IPS-15b (cell line): Measurements from ENCODE around the gene MAP3K13.
"Not testable (repeated sequence)": the region's sequence is repeated elsewhere in the genome, so short reads cannot be mapped to it uniquely, and the experiment has no call there.

Experiments
- H3K27me3 ChIP-seq: one replicate; pipeline ENCODE4 v1.6.1; 2013; ENCODE audit warnings: low read length; ENCODE audit not compliant: control insufficient read depth, insufficient read depth
- H3K36me3 ChIP-seq: one replicate; pipeline ENCODE4 v1.6.1; 2013; ENCODE audit warnings: low read length; ENCODE audit not compliant: control insufficient read depth, insufficient read depth
- H3K4me1 ChIP-seq: one replicate; pipeline ENCODE4 v1.6.1; 2013; ENCODE audit warnings: mild to moderate bottlenecking, low read length; ENCODE audit not compliant: control insufficient read depth, insufficient read depth
- H3K4me3 ChIP-seq: one replicate; pipeline ENCODE4 v1.5.1; 2013; ENCODE audit warnings: low read depth, low read length
- H3K9ac ChIP-seq: one replicate; pipeline ENCODE4 v1.6.1; 2013; ENCODE audit warnings: low read depth, mild to moderate bottlenecking, low read length
- H3K9me3 ChIP-seq: one replicate; pipeline ENCODE4 v1.6.1; 2013; ENCODE audit warnings: mild to moderate bottlenecking, low read length; ENCODE audit not compliant: control insufficient read depth, insufficient read depth

Gene MAP3K13

GRCh38 chr3:185403002-185403401 is 40.1 kb downstream of the MAP3K13 start:
- no peak overlapping the region for H3K4me3 ChIP-seq
- no peaks in the 10 kb centered on the region for H3K4me1 ChIP-seq
- no peaks in the 10 kb centered on the region for H3K9me3 ChIP-seq
- no peaks in the 10 kb centered on the region for H3K36me3 ChIP-seq
- no peaks in the 10 kb centered on the region for H3K27me3 ChIP-seq
- H3K9ac ChIP-seq, result no peak overlapping the region

DNA sequence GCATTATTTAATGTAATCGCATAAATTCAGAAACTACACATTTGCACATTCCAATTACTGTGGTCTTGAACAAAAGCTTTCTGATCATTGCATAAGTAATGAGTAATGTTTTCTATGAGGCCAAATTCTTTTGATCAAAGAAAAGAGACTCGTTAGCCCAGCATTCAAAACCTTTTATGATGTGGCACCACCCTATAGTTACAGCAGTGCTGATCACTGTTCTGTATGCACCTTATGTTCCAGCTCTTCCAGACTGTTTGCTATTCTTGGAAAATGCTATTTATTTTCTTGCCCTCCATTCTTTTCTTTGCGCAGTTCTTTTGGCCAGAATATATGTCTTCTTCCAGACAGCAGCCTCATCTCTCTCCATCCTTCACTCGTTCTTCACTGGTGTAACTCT is 42.3 kb downstream of the MAP3K13 start:
- Histone ChIP-seq H3K36me3 (no peaks in the 10 kb centered on the region), H3K9ac (no peak overlapping the region), H3K27me3 (no peaks in the 10 kb centered on the region), H3K4me1 (no peaks in the 10 kb centered on the region), H3K4me3 (no peak overlapping the region), H3K9me3 (no peaks in the 10 kb centered on the region)

DNA sequence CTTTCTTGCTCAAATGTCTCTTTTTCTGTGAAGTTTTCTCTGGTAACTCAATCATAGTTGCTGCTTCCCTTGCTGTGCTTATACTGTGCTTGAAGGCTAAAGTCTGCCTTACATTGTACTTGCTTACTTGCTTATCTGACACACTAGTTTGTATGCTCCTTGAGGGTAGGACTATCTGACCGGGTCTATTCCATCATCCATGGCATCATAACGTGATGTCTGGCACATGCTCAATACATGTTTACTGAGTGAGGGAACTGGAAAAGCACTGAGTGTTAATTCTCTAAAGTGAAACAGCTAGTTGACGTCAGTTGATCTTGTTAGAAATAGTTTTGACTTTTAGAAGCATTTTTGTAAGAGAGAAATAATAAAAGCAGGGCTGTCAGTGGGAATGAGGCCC is 42.7 kb downstream of the MAP3K13 start:
- Histone ChIP-seq H3K27me3 (no peaks in the 10 kb centered on the region), H3K4me1 (no peaks in the 10 kb centered on the region), H3K9me3 (no peaks in the 10 kb centered on the region), H3K4me3 (no peak overlapping the region), H3K9ac (no peak overlapping the region), H3K36me3 (no peaks in the 10 kb centered on the region)

DNA sequence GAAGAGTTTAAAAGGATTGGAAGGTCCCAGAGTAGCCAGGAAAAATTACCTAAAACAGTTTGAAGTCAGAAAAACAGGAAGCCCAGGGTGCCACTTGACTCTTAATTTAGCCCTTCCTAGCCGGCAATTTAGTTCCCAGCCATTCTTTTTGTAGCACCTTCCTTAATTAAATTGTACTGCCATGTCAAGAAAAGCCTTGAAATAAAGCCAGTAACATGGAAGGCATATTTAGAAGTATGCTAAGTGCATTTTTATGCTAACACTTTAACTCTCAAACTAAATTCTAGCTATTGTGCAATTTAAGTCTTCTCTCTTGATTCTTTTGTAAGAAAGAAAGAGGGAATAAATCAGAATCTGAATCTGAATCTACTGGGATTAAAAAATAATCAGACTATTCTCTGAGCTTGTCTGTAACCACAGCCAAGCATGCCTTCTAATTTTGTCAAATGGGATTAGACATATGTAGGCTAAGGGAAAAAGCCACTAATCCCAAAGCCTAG is 43.2 kb downstream of the MAP3K13 start:
- no peaks in the 10 kb centered on the region for H3K4me1 ChIP-seq
- no peaks in the 10 kb centered on the region for H3K27me3 ChIP-seq
- no peak overlapping the region for H3K9ac ChIP-seq
- no peaks in the 10 kb centered on the region for H3K9me3 ChIP-seq
- no peak overlapping the region for H3K4me3 ChIP-seq
- H3K36me3 ChIP-seq, result no peaks in the 10 kb centered on the region

DNA sequence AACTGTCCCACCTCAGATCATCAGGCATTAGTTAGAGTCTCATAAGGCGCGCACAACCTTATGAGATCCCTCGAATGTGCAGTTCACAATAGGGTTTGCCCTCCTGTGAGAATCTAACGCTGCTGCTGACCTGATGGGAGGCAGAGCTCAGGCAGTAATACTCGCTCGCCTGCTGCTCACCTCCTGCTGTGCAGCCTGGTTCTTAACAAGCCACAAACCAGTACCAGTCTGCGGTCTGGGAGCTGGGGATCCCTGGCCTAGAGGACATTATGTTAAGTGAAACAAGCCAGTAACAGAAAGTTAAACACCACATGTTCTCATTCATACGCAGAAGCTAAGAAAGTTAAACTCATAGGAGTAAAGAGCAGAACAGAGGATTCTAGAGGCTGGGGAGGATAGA is 47.0 kb downstream of the MAP3K13 start:
- H3K9ac ChIP-seq, result no peak overlapping the region
- no peak overlapping the region for H3K4me3 ChIP-seq
- H3K27me3 ChIP-seq, result no peaks in the 10 kb centered on the region
- no peaks in the 10 kb centered on the region for H3K36me3 ChIP-seq
- H3K9me3 ChIP-seq, result no peaks in the 10 kb centered on the region
- H3K4me1 ChIP-seq, result no peaks in the 10 kb centered on the region

DNA sequence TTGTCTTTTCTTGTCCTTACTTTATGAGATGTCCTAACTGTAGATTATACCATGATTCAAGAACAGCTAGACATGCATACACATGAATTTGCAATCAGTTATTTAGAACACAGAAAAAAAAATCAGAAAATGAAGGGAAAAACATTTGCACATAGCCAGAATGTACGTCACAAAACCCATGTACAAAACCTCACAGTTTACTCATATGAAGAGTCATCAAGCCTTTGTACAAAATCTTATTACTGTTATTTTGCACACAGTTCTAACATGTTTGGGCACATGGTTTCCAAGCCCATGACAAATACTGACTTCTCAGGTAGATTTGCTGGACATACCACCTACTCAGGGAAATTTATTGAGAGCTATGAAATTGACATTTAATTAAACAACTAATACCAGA is 48.2 kb downstream of the MAP3K13 start:
- Histone ChIP-seq H3K9ac (no peak overlapping the region), H3K36me3 (no peaks in the 10 kb centered on the region), H3K9me3 (no peaks in the 10 kb centered on the region), H3K4me1 (no peaks in the 10 kb centered on the region), H3K27me3 (no peaks in the 10 kb centered on the region), H3K4me3 (no peak overlapping the region)

- Histone ChIP-seq H3K9me3 (no peaks in the 10 kb centered on the region), H3K27me3 (no peaks in the 10 kb centered on the region), H3K36me3 (no peaks in the 10 kb centered on the region), H3K4me1 (no peaks in the 10 kb centered on the region), H3K4me3 (no peak overlapping the region), H3K9ac (no peak overlapping the region)
These were observed 53.6 kb downstream of the MAP3K13 start for GRCh38 chr3:185416513-185416912.

DNA sequence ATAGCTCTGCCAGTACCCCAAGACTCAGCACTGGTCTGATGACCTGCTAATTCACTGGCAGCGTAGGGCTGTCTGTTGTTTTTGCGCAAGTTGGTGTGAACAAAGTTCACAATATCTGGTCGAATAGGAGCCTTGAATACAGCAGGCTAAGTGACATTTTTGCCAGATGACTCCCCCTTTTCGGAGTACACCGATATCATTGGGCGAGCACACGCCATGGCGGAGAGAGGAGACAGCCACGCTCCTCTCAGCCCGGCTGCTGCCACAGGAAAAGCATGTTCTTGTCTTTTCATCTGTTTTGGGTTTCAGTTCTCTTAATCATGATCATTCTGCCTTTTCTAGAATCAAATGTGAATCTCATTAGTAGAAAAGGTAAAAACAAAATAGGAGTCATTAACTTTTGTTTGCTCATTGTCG is 55.6 kb downstream of the MAP3K13 start:
- H3K9me3 ChIP-seq, H3K27me3 ChIP-seq, H3K4me1 ChIP-seq, H3K9ac ChIP-seq, H3K4me3 ChIP-seq, H3K36me3 ChIP-seq: not testable (repeated sequence)

GRCh38 chr3:185420762-185421161 is 57.8 kb downstream of the MAP3K13 start:
- Histone ChIP-seq H3K27me3 (no peaks in the 10 kb centered on the region), H3K36me3 (no peaks in the 10 kb centered on the region), H3K4me3 (no peak overlapping the region), H3K9me3 (no peaks in the 10 kb centered on the region), H3K9ac (no peak overlapping the region), H3K4me1 (no peaks in the 10 kb centered on the region)

DNA sequence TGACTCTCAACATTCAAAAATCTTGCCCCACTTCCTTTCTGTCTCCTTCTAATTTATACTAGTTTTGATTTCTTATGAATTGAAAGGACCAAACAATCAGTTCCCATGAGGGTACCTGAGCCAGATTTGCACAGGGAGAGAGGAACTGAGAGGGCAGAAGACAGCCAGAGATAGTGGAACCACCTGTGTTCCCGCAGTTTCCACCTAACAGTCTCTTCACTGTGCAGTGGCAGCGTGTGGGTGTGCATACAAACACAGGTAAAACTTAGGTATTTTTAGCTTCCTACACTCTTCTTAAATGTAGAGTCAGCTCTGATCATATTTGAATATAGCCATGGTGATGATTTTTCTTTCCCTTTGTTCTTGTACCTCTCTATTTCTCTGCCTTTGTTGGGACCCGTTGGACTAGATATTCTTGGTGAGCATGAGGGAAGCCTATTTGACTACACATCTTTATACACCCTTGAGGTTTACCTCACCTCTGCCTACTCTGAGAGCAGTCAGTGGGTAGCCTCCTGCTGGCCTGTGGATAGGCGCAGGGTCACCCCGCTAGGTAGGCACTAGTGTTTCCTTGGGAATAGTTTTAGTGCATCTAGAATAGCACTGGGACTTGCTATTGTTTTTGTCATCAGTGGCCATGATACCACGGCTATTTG is 58.8 kb downstream of the MAP3K13 start:
- Histone ChIP-seq H3K4me3 (no peak overlapping the region), H3K27me3 (no peaks in the 10 kb centered on the region), H3K4me1 (no peaks in the 10 kb centered on the region), H3K9ac (no peak overlapping the region), H3K36me3 (no peaks in the 10 kb centered on the region), H3K9me3 (no peaks in the 10 kb centered on the region)

- Histone ChIP-seq H3K9me3 (no peaks in the 10 kb centered on the region), H3K36me3 (no peaks in the 10 kb centered on the region), H3K9ac (no peak overlapping the region), H3K4me1 (no peaks in the 10 kb centered on the region), H3K4me3 (no peak overlapping the region), H3K27me3 (no peaks in the 10 kb centered on the region)
These were observed 59.7 kb downstream of the MAP3K13 start for GRCh38 chr3:185422677-185423076.

- H3K9ac ChIP-seq, result no peak overlapping the region
These were observed 60.2 kb downstream of the MAP3K13 start for GRCh38 chr3:185423178-185423577.

More at GRCh38 chr3:185423178-185423577, 60.2 kb downstream of the MAP3K13 start:
- no peaks in the 10 kb centered on the region for H3K9me3 ChIP-seq
- no peaks in the 10 kb centered on the region for H3K27me3 ChIP-seq
- no peak overlapping the region for H3K4me3 ChIP-seq
- no peaks in the 10 kb centered on the region for H3K4me1 ChIP-seq
- H3K36me3 ChIP-seq, result no peaks in the 10 kb centered on the region
